H9 (cell line): ENCODE measurements around the gene CABYR. TPM values are rescaled to one million over a fixed set of nuclear protein-coding genes. Genes with fewer than 3 reads are reported as not detected.

Experiments
- DNase-seq: peaks from one replicate; pipeline ENCODE4 v3.0.0-alpha.2; 2017
- H2AFZ ChIP-seq: one replicate; pipeline ENCODE4 v1.6.1; 2013; ENCODE audit warnings: mild to moderate bottlenecking, low read length, control low read depth, moderate library complexity
- H2AK5ac ChIP-seq: 2 replicates; pipeline ENCODE4 v1.6.1; 2013; ENCODE audit warnings: low read length, control low read depth, mixed read lengths; ENCODE audit not compliant: insufficient read length
- H2BK120ac ChIP-seq: one replicate; pipeline ENCODE4 v1.6.1; 2013; ENCODE audit warnings: low read depth, mild to moderate bottlenecking, low read length, control low read depth, inconsistent platforms; ENCODE audit not compliant: poor library complexity, severe bottlenecking
- H2BK12ac ChIP-seq: 2 replicates; pipeline ENCODE4 v1.6.1; 2013; ENCODE audit warnings: low read length, control low read depth, mixed read lengths, low read depth; ENCODE audit not compliant: insufficient read length
- H2BK15ac ChIP-seq: 2 replicates; pipeline ENCODE4 v1.6.1; 2013; ENCODE audit warnings: low read depth, low read length, control low read depth
- H2BK20ac ChIP-seq: one replicate; pipeline ENCODE4 v1.6.1; 2013; ENCODE audit warnings: low read depth, mild to moderate bottlenecking, low read length, control low read depth, inconsistent platforms; ENCODE audit not compliant: poor library complexity, severe bottlenecking
- H2BK5ac ChIP-seq: 2 replicates; pipeline ENCODE4 v1.6.1; 2013; ENCODE audit warnings: low read length, control low read depth, mixed read lengths; ENCODE audit not compliant: insufficient read length
- H3K14ac ChIP-seq: 2 replicates; pipeline ENCODE4 v1.6.1; 2013; ENCODE audit warnings: low read length, control low read depth; ENCODE audit not compliant: insufficient read depth
- H3K18ac ChIP-seq: 2 replicates; pipeline ENCODE4 v1.6.1; 2013; ENCODE audit warnings: low read depth, mild to moderate bottlenecking, mixed read lengths, low read length, control low read depth; ENCODE audit not compliant: insufficient read length
- H3K23ac ChIP-seq: 2 replicates; pipeline ENCODE4 v1.6.1; 2013; ENCODE audit warnings: low read length, control low read depth, mixed read lengths, low read depth; ENCODE audit not compliant: insufficient read length
- H3K23me2 ChIP-seq: 2 replicates; pipeline ENCODE4 v1.6.1; 2013; ENCODE audit warnings: low read depth, mild to moderate bottlenecking, mixed read lengths, low read length, control low read depth; ENCODE audit not compliant: insufficient read length, poor library complexity, severe bottlenecking
- H3K27ac ChIP-seq: 2 replicates; pipeline ENCODE4 v1.5.1; 2013; ENCODE audit warnings: low read length, control low read depth, mixed read lengths, low read depth; ENCODE audit not compliant: insufficient read length
- H3K27me3 ChIP-seq: 2 replicates; pipeline ENCODE4 v1.6.1; 2013; ENCODE audit warnings: low read length, control low read depth, inconsistent platforms; ENCODE audit not compliant: insufficient read depth
- H3K4ac ChIP-seq: 2 replicates; pipeline ENCODE4 v1.6.1; 2013; ENCODE audit warnings: low read depth, mild to moderate bottlenecking, control low read depth, inconsistent platforms, low read length, moderate library complexity
- H3K4me1 ChIP-seq: 2 replicates; pipeline ENCODE4 v1.6.1; 2013; ENCODE audit warnings: low read length, control low read depth, inconsistent platforms; ENCODE audit not compliant: insufficient read depth
- H3K4me2 ChIP-seq: 2 replicates; pipeline ENCODE4 v1.6.1; 2013; ENCODE audit warnings: low read length, control low read depth, mixed read lengths; ENCODE audit not compliant: insufficient read length, insufficient read depth
- H3K56ac ChIP-seq: 2 replicates; pipeline ENCODE4 v1.6.1; 2013; ENCODE audit warnings: low read depth, mild to moderate bottlenecking, mixed read lengths, low read length, control low read depth; ENCODE audit not compliant: insufficient read length
- H3K79me1 ChIP-seq: 2 replicates; pipeline ENCODE4 v1.6.1; 2013; ENCODE audit warnings: low read depth, mild to moderate bottlenecking, moderate library complexity, low read length, control low read depth, inconsistent platforms; ENCODE audit not compliant: insufficient read depth, poor library complexity, severe bottlenecking
- H3K79me2 ChIP-seq: 2 replicates; pipeline ENCODE4 v1.6.1; 2013; ENCODE audit warnings: low read length, control low read depth, inconsistent platforms; ENCODE audit not compliant: insufficient read depth
- H3K9ac ChIP-seq: 2 replicates; pipeline ENCODE4 v1.6.1; 2013; ENCODE audit warnings: low read length, control low read depth, mixed read lengths; ENCODE audit not compliant: insufficient read length; ENCODE audit errors: extremely low read depth
- H3K9me3 ChIP-seq: one replicate; pipeline ENCODE4 v1.6.1; 2013; ENCODE audit warnings: low read depth, low read length, inconsistent platforms; ENCODE audit not compliant: control insufficient read depth
- H3T11ph ChIP-seq: one replicate; pipeline ENCODE4 v1.6.1; 2013; ENCODE audit warnings: mild to moderate bottlenecking, low read length, control low read depth, inconsistent platforms
- H4K20me1 ChIP-seq: one replicate; pipeline ENCODE4 v1.6.1; 2013; ENCODE audit not compliant: control insufficient read depth, insufficient read length, insufficient read depth
- H4K5ac ChIP-seq: 2 replicates; pipeline ENCODE4 v1.6.1; 2013; ENCODE audit warnings: low read depth, mild to moderate bottlenecking, mixed read lengths, low read length, control low read depth; ENCODE audit not compliant: insufficient read length
- H4K8ac ChIP-seq: replicated peaks from 2 replicates; pipeline ENCODE4 v1.6.1; 2013; ENCODE audit warnings: low read length, control low read depth, mixed read lengths, low read depth; ENCODE audit not compliant: insufficient read length
- H4K91ac ChIP-seq: 2 replicates; pipeline ENCODE4 v1.6.1; 2013; ENCODE audit warnings: low read depth, mild to moderate bottlenecking, moderate library complexity, mixed read lengths, low read length, control low read depth; ENCODE audit not compliant: insufficient read length
- H3K27ac Mint-ChIP-seq, 3 experiments: 2 replicates in 2 of 3; 3 replicates in 1 of 3; pipeline ENCODE4 v1.8.0; 2020 to 2021; ENCODE audit warnings: mixed read lengths in 3 of 3, mild to moderate bottlenecking in 1 of 3, moderate library complexity in 1 of 3
- H3K27me3 Mint-ChIP-seq: 2 replicates; pipeline ENCODE4 v1.8.0; 2021; ENCODE audit warnings: low read depth, mild to moderate bottlenecking, moderate library complexity, mixed read lengths
- H3K36me3 Mint-ChIP-seq, 3 experiments: 2 replicates in 2 of 3; 3 replicates in 1 of 3; pipeline ENCODE4 v1.8.0; 2020 to 2021; ENCODE audit warnings: low read depth in 3 of 3, mixed read lengths in 3 of 3; ENCODE audit not compliant: insufficient read depth in 1 of 3
- H3K4me1 Mint-ChIP-seq, 2 experiments: 2 replicates each; pipeline ENCODE4 v1.8.0; 2020; ENCODE audit warnings: mixed read lengths in 2 of 2
- H3K4me3 Mint-ChIP-seq, 2 experiments: 2 replicates in 1 of 2; 3 replicates in 1 of 2; pipeline ENCODE4 v1.8.0; 2020 to 2021; ENCODE audit warnings: mild to moderate bottlenecking in 2 of 2, mixed read lengths in 2 of 2, moderate library complexity in 1 of 2
- H3K9me3 Mint-ChIP-seq, 2 experiments: 2 replicates in 1 of 2; 3 replicates in 1 of 2; pipeline ENCODE4 v1.8.0; 2020; ENCODE audit warnings: mild to moderate bottlenecking in 2 of 2, mixed read lengths in 2 of 2, moderate library complexity in 1 of 2
- CTCF ChIP-seq: fragments of 200-600 bp; sonication (generic); conservative IDR thresholded peaks from 3 replicates; pipeline ENCODE4 v1.8.0; 2021; ENCODE audit warnings: antibody characterized with exemption, mild to moderate bottlenecking
- WGBS: extraction: QIAGEN DNeasy Blood & Tissue Kit; methylation state at CpG from one replicate; pipeline ENCODE4 v1.1.7; 2013; ENCODE audit warnings: missing lambda C conversion rate, low lambda C conversion rate, mixed read lengths; ENCODE audit not compliant: insufficient read length; ENCODE audit errors: extremely low coverage; 5-methylcytosine and 5-hydroxymethylcytosine counted together
- total RNA-seq: library from RNA; stranded (reverse); gene quantifications from 2 replicates; pipeline ENCODE4 v1.2.1, GENCODE V29; 2021

The CABYR gene
- total RNA-seq, 1 experiment from 2014 or later, result 13.6 TPM

GRCh38 chr18:24195296-24196053 lies 56.6 kb downstream of the CABYR start:
- no peak for TF ChIP-seq CTCF

More at GRCh38 chr18:24195296-24196053, 56.6 kb downstream of the CABYR start:
- DNase-seq, result no peak
- Histone ChIP-seq H4K91ac (no peak overlapping the region), H3K56ac (no peak overlapping the region), H3K79me1 (no peaks in the 10 kb centered on the region), H4K8ac (no peak overlapping the region), H4K5ac (no peak overlapping the region), H4K20me1 (no peaks in the 10 kb centered on the region), H2AFZ (no peak overlapping the region), H2BK15ac (no peak overlapping the region), H3K9me3 (no peaks in the 10 kb centered on the region), H3K23me2 (no peaks in the 10 kb centered on the region), H3K4me2 (no peak overlapping the region), H3K14ac (no peak overlapping the region), H2BK5ac (no peak overlapping the region), H2AK5ac (no peak overlapping the region), H3K27me3 (no peaks in the 10 kb centered on the region), H2BK20ac (no peak overlapping the region), H3K27ac (no peak overlapping the region), H3K79me2 (no peaks in the 10 kb centered on the region), H3K4me1 (no peaks in the 10 kb centered on the region), H3K4ac (no peak overlapping the region), H3K18ac (no peak overlapping the region), H2BK120ac (no peak overlapping the region), H3T11ph (no peak overlapping the region), H3K23ac (no peak overlapping the region), H3K9ac (no peak overlapping the region), H2BK12ac (no peak overlapping the region)
- WGBS, result no CpG with 5 or more reads among the region's 9 CpGs
- H3K27ac Mint-ChIP-seq, result peak overlapping the region in 2 of 3 experiments; percentile 34 to 80; a peak in 2 of 7 replicates
- no peaks in the 10 kb centered on the region for H3K9me3 Mint-ChIP-seq
- no peaks in the 10 kb centered on the region for H3K27me3 Mint-ChIP-seq
- no peaks in the 10 kb centered on the region; a peak in 2 of 7 replicates for H3K36me3 Mint-ChIP-seq
- peaks cover 6 to 13% of the 10 kb centered on the region in 2 experiments; a peak in 3 of 4 replicates for H3K4me1 Mint-ChIP-seq
- no peak overlapping the region for H3K4me3 Mint-ChIP-seq
